GM18526 (cell line): Measurements from ENCODE around the gene OR6C4.

Experiments
- POLR2A ChIP-seq: IDR thresholded peaks from 3 replicates; pipeline ENCODE4 v1.6.1; 2011; ENCODE audit not compliant: insufficient read length; ENCODE audit errors: extremely low read depth

The OR6C4 gene

GRCh38 chr12:55549302-55549701, at the start of gene OR6C4:
Gene OR6C4 (plus strand): TSS chr12:55549602. CDS start chr12:55551227, 1,625 bp downstream.
- TF ChIP-seq POLR2A, result no peak

GRCh38 chr12:55499810-55500252, 49.6 kb upstream of the OR6C4 start:
- TF ChIP-seq POLR2A, result no peak

- no peak for TF ChIP-seq POLR2A
These were observed 47.8 kb upstream of the OR6C4 start for GRCh38 chr12:55501601-55502000.

- TF ChIP-seq POLR2A, result no peak
These were observed 33.7 kb upstream of the OR6C4 start for GRCh38 chr12:55515696-55516095.

GRCh38 chr12:55516391-55516790, 33.0 kb upstream of the OR6C4 start:
- TF ChIP-seq POLR2A, result no peak

- no peak for TF ChIP-seq POLR2A
These were observed 646 bp upstream of the OR6C4 start for GRCh38 chr12:55548756-55549155.

GRCh38 chr12:55554296-55554695, 4.9 kb downstream of the OR6C4 start:
- no peak for TF ChIP-seq POLR2A

- TF ChIP-seq POLR2A, result no peak
These were observed 22.8 kb downstream of the OR6C4 start, which contains the start of gene OR2AP1 for GRCh38 chr12:55572168-55572567. Gene OR2AP1 (plus strand): TSS chr12:55572468. CDS start chr12:55574415, 1,947 bp downstream.

GRCh38 chr12:55582066-55582465, 32.7 kb downstream of the OR6C4 start:
- no peak for TF ChIP-seq POLR2A

GRCh38 chr12:55585817-55586216, 36.4 kb downstream of the OR6C4 start:
- no peak for TF ChIP-seq POLR2A
